Left lung (tissue), 10 donors: Measurements from ENCODE around the gene TUBB4B. TPM values are rescaled to one million over a fixed set of nuclear protein-coding genes. Genes with fewer than 3 reads are reported as not detected.

ENCODE experiments used
- ATAC-seq: fragments of 200-7000 bp; cut with Tn5 transposase; one replicate; pipeline ENCODE4 v1.9.1; 2020; ENCODE audit warnings: moderate library complexity
- DNase-seq, 4 donors: peaks; one replicate each; pipeline ENCODE4 v3.0.0-alpha.2; 2013 to 2020
- H3K27ac ChIP-seq, 2 donors: fragments of 200-600 bp; sonication (generic) in 1 of 2; one replicate each; pipeline versions ENCODE4 v1.5.0 to v1.8.0; 2020 to 2021
- H3K27me3 ChIP-seq, 2 donors: fragments of 200-600 bp; sonication (generic) in 1 of 2; one replicate each; pipeline versions ENCODE4 v1.5.0 to v1.8.0; 2020 to 2021
- H3K36me3 ChIP-seq, 2 donors: fragments of 200-600 bp; sonication (generic) in 1 of 2; one replicate each; pipeline versions ENCODE4 v1.5.0 to v1.8.0; 2020 to 2021
- H3K4me1 ChIP-seq, 2 donors: fragments of 200-600 bp; one replicate each; pipeline ENCODE4 v1.8.0; 2021
- H3K4me3 ChIP-seq, 2 donors: fragments of 200-600 bp; sonication (generic) in 1 of 2; one replicate each; pipeline versions ENCODE4 v1.5.0 to v1.8.0; 2020 to 2021; ENCODE audit warnings: mild to moderate bottlenecking in 1 of 2
- H3K9me3 ChIP-seq, 2 donors: fragments of 200-600 bp; sonication (generic) in 1 of 2; one replicate each; pipeline versions ENCODE4 v1.5.0 to v1.8.0; 2020 to 2021
- CTCF ChIP-seq, 2 donors: fragments of 200-600 bp; sonication (generic) in 1 of 2; IDR thresholded peaks; one replicate each; pipeline versions ENCODE4 v1.5.0 to v1.8.0; 2021; ENCODE audit warnings: antibody characterized with exemption in 2 of 2
- intact Hi-C, 2 donors: fragments of 100-400 bp; cut with DNase I; formaldehyde crosslinking; loops; one replicate each; pipeline versions ENCODE4 v1.11.2 to v1.14.2; 2022
- polyA plus RNA-seq, 6 donors: library from polyadenylated mRNA; unstranded; fragments of 120-200 nt; gene quantifications; one replicate each; pipeline ENCODE4 v1.2.1, GENCODE V29; 2013; ENCODE audit not compliant: insufficient read length in 6 of 6
- total RNA-seq, 2 donors: library from RNA; stranded (reverse); fragmentation: NEBNext Ultra II Directional; extraction: Animal tissue kit (Norgen Biotek cat#: 25700); gene quantifications; one replicate each; pipeline ENCODE4 v1.2.1, GENCODE V29; 2021
- donor health status: DM: no; HTN: yes; CAD: no.
- donor health status: DM: no; HTN: no; CAD: no.

Gene TUBB4B
- total and polyA plus RNA-seq, 8 donors = 196 to 337 (median 248) TPM

- H3K27me3 ChIP-seq = no peaks in the 10 kb centered on the region
- H3K4me1 ChIP-seq = peaks cover 13 to 28% of the 10 kb centered on the region in 2 donors
- H3K4me3 ChIP-seq = peak within 1 kb of the TSS; percentile 98 to 99
- peak; percentile 91 to 99 (median 94) for DNase-seq
- H3K27ac ChIP-seq = peak within 1 kb of the TSS; percentile 53 to 83
- H3K36me3 ChIP-seq = peaks cover 0 to 27% of the 10 kb centered on the region in 2 donors
- TF ChIP-seq CTCF (IDR thresholded peaks at IDR 0.05) = no peak
- ATAC-seq = peak; percentile 93
- no peaks in the 10 kb centered on the region for H3K9me3 ChIP-seq
- intact Hi-C loops = no loop called here
Measured at GRCh38 chr9:137254624-137255447, 13.7 kb downstream of the TUBB4B start, which contains the start of gene NELFB. TSS of gene NELFB (plus strand) at chr9:137255327.

GRCh38 chr9:137255448-137256114 lies 14.5 kb downstream of the TUBB4B start:
- ATAC-seq (peak; percentile 41), DNase-seq (no peak)
- intact Hi-C loops = no loop called here
- Histone ChIP-seq H3K9me3 (no peaks in the 10 kb centered on the region), H3K4me3 (peak overlapping the region; percentile 98 to 99), H3K36me3 (peaks cover 0 to 27% of the 10 kb centered on the region in 2 donors), H3K4me1 (peaks cover 13 to 28% of the 10 kb centered on the region in 2 donors), H3K27me3 (no peaks in the 10 kb centered on the region), H3K27ac (peak overlapping the region; percentile 53 to 83)
- TF ChIP-seq CTCF (IDR thresholded peaks at IDR 0.05) = no peak

GRCh38 chr9:137256362-137256761 lies 15.3 kb downstream of the TUBB4B start:
- no peak for ATAC-seq
- no peak for TF ChIP-seq CTCF (IDR thresholded peaks at IDR 0.05)
- Histone ChIP-seq H3K4me3 (peak overlapping the region; percentile 98 to 99), H3K9me3 (no peaks in the 10 kb centered on the region), H3K27ac (no peak overlapping the region), H3K36me3 (peaks cover 0 to 27% of the 10 kb centered on the region in 2 donors), H3K4me1 (peaks cover 13 to 28% of the 10 kb centered on the region in 2 donors), H3K27me3 (no peaks in the 10 kb centered on the region)
- intact Hi-C loops = no loop called here
- no peak for DNase-seq

GRCh38 chr9:137256856-137257255 lies 15.8 kb downstream of the TUBB4B start:
- no peak for TF ChIP-seq CTCF (IDR thresholded peaks at IDR 0.05)
- Histone ChIP-seq H3K27me3 (no peaks in the 10 kb centered on the region), H3K9me3 (no peaks in the 10 kb centered on the region), H3K4me1 (peaks cover 13 to 28% of the 10 kb centered on the region in 2 donors), H3K4me3 (peak overlapping the region in 1 of 2 donors; percentile 99), H3K36me3 (peaks cover 0 to 27% of the 10 kb centered on the region in 2 donors), H3K27ac (no peak overlapping the region)
- intact Hi-C loops = no loop called here
- ATAC-seq (no peak), DNase-seq (no peak)
